GM19099 (cell line): ENCODE data around the gene CPSF3.

Source experiments
- POLR2A ChIP-seq: IDR thresholded peaks from 3 replicates; pipeline ENCODE4 v1.6.1; 2011; ENCODE audit warnings: low read depth; ENCODE audit not compliant: insufficient read length; ENCODE audit errors: extremely low read depth

The CPSF3 gene

GRCh38 chr2:9404451-9404850 lies 19.0 kb upstream of the CPSF3 start:
- no peak for TF ChIP-seq POLR2A

- no peak for TF ChIP-seq POLR2A
Measured at GRCh38 chr2:9405636-9406035, 17.8 kb upstream of the CPSF3 start.

- TF ChIP-seq POLR2A = no peak
Measured at GRCh38 chr2:9406529-9407362, 16.7 kb upstream of the CPSF3 start.

- TF ChIP-seq POLR2A = no peak
Measured at GRCh38 chr2:9407363-9407811, 16.1 kb upstream of the CPSF3 start.

GRCh38 chr2:9408641-9409151 lies 14.8 kb upstream of the CPSF3 start:
- TF ChIP-seq POLR2A = no peak

GRCh38 chr2:9410108-9410507 lies 13.3 kb upstream of the CPSF3 start:
- TF ChIP-seq POLR2A = no peak

GRCh38 chr2:9412781-9413180 lies 10.7 kb upstream of the CPSF3 start:
- TF ChIP-seq POLR2A = no peak

GRCh38 chr2:9415516-9416169 lies 7.8 kb upstream of the CPSF3 start:
- no peak for TF ChIP-seq POLR2A

GRCh38 chr2:9416267-9416961 lies 7.0 kb upstream of the CPSF3 start:
- no peak for TF ChIP-seq POLR2A

- TF ChIP-seq POLR2A = no peak
Measured at GRCh38 chr2:9416962-9417316, 6.5 kb upstream of the CPSF3 start.

- TF ChIP-seq POLR2A = no peak
Measured at GRCh38 chr2:9417725-9418124, 5.7 kb upstream of the CPSF3 start.

- no peak for TF ChIP-seq POLR2A
Measured at GRCh38 chr2:9418746-9419145, 4.7 kb upstream of the CPSF3 start.

- TF ChIP-seq POLR2A = no peak
Measured at GRCh38 chr2:9419541-9419940, 3.9 kb upstream of the CPSF3 start.

- TF ChIP-seq POLR2A = no peak
Measured at GRCh38 chr2:9420495-9420894, 3.0 kb upstream of the CPSF3 start.

- no peak for TF ChIP-seq POLR2A
Measured at GRCh38 chr2:9422321-9423099, 944 bp upstream of the CPSF3 start.
